Endodermal cell (in vitro differentiated cells): Measurements from ENCODE around the gene IGLL1. TPM values are rescaled to one million over a fixed set of nuclear protein-coding genes. Genes with fewer than 3 reads are reported as not detected.
"Not testable (repeated sequence)": the region's sequence is repeated elsewhere in the genome, so short reads cannot be mapped to it uniquely, and the experiment has no call there.

ENCODE experiments used
- DNase-seq: peaks from one replicate; pipeline ENCODE4 v3.0.0-alpha.2; 2017
- H3K27ac ChIP-seq: 2 replicates; pipeline ENCODE4 v1.5.1; 2013; ENCODE audit warnings: mild to moderate bottlenecking, low read depth, low read length, moderate library complexity
- H3K27me3 ChIP-seq: 2 replicates; pipeline ENCODE4 v1.6.1; 2013; ENCODE audit warnings: mild to moderate bottlenecking, low read length, moderate library complexity; ENCODE audit not compliant: insufficient read depth, control insufficient read depth, poor library complexity, severe bottlenecking
- H3K36me3 ChIP-seq: 2 replicates; pipeline ENCODE4 v1.7.0; 2013; ENCODE audit warnings: mild to moderate bottlenecking, low read length, moderate library complexity; ENCODE audit not compliant: control insufficient read depth, insufficient read depth
- H3K4me1 ChIP-seq: one replicate; pipeline ENCODE4 v1.7.0; 2013; ENCODE audit warnings: low read length; ENCODE audit not compliant: control insufficient read depth, insufficient read depth
- H3K4me3 ChIP-seq: 2 replicates; pipeline ENCODE4 v1.5.1; 2013; ENCODE audit warnings: mild to moderate bottlenecking, low read length, moderate library complexity
- H3K9ac ChIP-seq: 2 replicates; pipeline ENCODE4 v1.6.1; 2013; ENCODE audit warnings: mild to moderate bottlenecking, low read length, moderate library complexity; ENCODE audit not compliant: poor library complexity, severe bottlenecking; ENCODE audit errors: extremely low read depth
- H3K9me3 ChIP-seq: 2 replicates; pipeline ENCODE4 v1.6.1; 2013; ENCODE audit warnings: mild to moderate bottlenecking, low read length, moderate library complexity; ENCODE audit not compliant: control insufficient read depth
- H3K27ac Mint-ChIP-seq: 2 replicates; pipeline ENCODE4 v1.8.0; 2020; ENCODE audit warnings: mixed read lengths
- H3K27me3 Mint-ChIP-seq: 2 replicates; pipeline ENCODE4 v1.8.0; 2021; ENCODE audit warnings: mild to moderate bottlenecking, mixed read lengths; ENCODE audit not compliant: insufficient read depth
- H3K36me3 Mint-ChIP-seq: 2 replicates; pipeline ENCODE4 v1.8.0; 2020; ENCODE audit warnings: low read depth, mixed read lengths
- H3K4me1 Mint-ChIP-seq: 2 replicates; pipeline ENCODE4 v1.8.0; 2020; ENCODE audit warnings: mixed read lengths
- H3K4me3 Mint-ChIP-seq: 2 replicates; pipeline ENCODE4 v1.8.0; 2020; ENCODE audit warnings: mild to moderate bottlenecking, moderate library complexity, mixed read lengths
- H3K9me3 Mint-ChIP-seq: 2 replicates; pipeline ENCODE4 v1.8.0; 2020; ENCODE audit warnings: mild to moderate bottlenecking, mixed read lengths
- CTCF ChIP-seq: fragments of 200-600 bp; sonication (generic); conservative IDR thresholded peaks from 2 replicates; pipeline ENCODE4 v1.5.0; 2021; ENCODE audit warnings: antibody characterized with exemption, mild to moderate bottlenecking
- WGBS, 2 experiments: methylation state at CpG; one replicate each; pipeline versions ENCODE4 v1.1.5 to v1.1.7; 2013; ENCODE audit warnings: missing lambda C conversion rate in 2 of 2, mixed read lengths in 1 of 2; ENCODE audit not compliant: insufficient coverage in 1 of 2, insufficient read length in 1 of 2; 5-methylcytosine and 5-hydroxymethylcytosine counted together
- total RNA-seq, 2 donors: library from RNA; stranded (reverse); fragmentation: NEBNext Ultra II Directional in 1 of 2; extraction: Animal tissue kit (Norgen Biotek cat#: 25700) in 1 of 2; gene quantifications; 2 replicates in 1 of 2; 3 replicates in 1 of 2; pipeline ENCODE4 v1.2.1, GENCODE V29; 2021

Gene IGLL1
- total RNA-seq, 2 donors from 2014 or later = not detected

GRCh38 chr22:23626286-23626975 is 46.3 kb upstream of the IGLL1 start:
- WGBS, 2 experiments = 79 to 90% methylated on average over 2 of the region's 2 CpGs
- peaks cover 2% of the 10 kb centered on the region for H3K4me1 ChIP-seq
- no peak overlapping the region for H3K9ac ChIP-seq
- Mint-ChIP-seq H3K9me3 (no peaks in the 10 kb centered on the region), H3K4me1 (peaks cover under 1% of the 10 kb centered on the region), H3K27ac (no peak overlapping the region), H3K4me3 (no peak overlapping the region), H3K36me3 (no peaks in the 10 kb centered on the region), H3K27me3 (peaks cover 35% of the 10 kb centered on the region)
- no peak for DNase-seq
- no peak for TF ChIP-seq CTCF
- H3K4me3 ChIP-seq = no peak overlapping the region
- peaks cover 16% of the 10 kb centered on the region for H3K27me3 ChIP-seq
- no peak overlapping the region for H3K27ac ChIP-seq
- no peaks in the 10 kb centered on the region for H3K9me3 ChIP-seq
- H3K36me3 ChIP-seq = no peaks in the 10 kb centered on the region

- WGBS, 2 experiments = 56% methylated on average over 2 of the region's 2 CpGs; no CpG with 5 or more reads in 1 of the 2 experiments
- Mint-ChIP-seq H3K9me3 (no peaks in the 10 kb centered on the region), H3K36me3 (no peaks in the 10 kb centered on the region), H3K27me3 (peaks cover 45% of the 10 kb centered on the region), H3K4me1 (peaks cover 7% of the 10 kb centered on the region), H3K4me3 (no peak overlapping the region), H3K27ac (no peak overlapping the region)
- Histone ChIP-seq H3K27ac (no peak overlapping the region), H3K27me3 (peaks cover 16% of the 10 kb centered on the region), H3K4me3 (no peak overlapping the region), H3K36me3 (no peaks in the 10 kb centered on the region), H3K4me1 (peaks cover 4% of the 10 kb centered on the region), H3K9ac (no peak overlapping the region), H3K9me3 (no peaks in the 10 kb centered on the region)
- no peak for DNase-seq
- TF ChIP-seq CTCF = no peak
Observed at GRCh38 chr22:23622634-23623033, 42.5 kb upstream of the IGLL1 start.

GRCh38 chr22:23621916-23622315 is 41.8 kb upstream of the IGLL1 start:
- H3K27me3 ChIP-seq = peaks cover 16% of the 10 kb centered on the region
- H3K36me3 ChIP-seq, H3K4me1 Mint-ChIP-seq, H3K27ac Mint-ChIP-seq, DNase-seq, H3K9ac ChIP-seq, H3K4me3 ChIP-seq, H3K4me1 ChIP-seq, H3K9me3 Mint-ChIP-seq, H3K36me3 Mint-ChIP-seq, H3K27ac ChIP-seq, H3K4me3 Mint-ChIP-seq, H3K9me3 ChIP-seq: not testable (repeated sequence)
- WGBS, 2 experiments = 78% methylated on average over 2 of the region's 2 CpGs; no CpG with 5 or more reads in 1 of the 2 experiments
- peaks cover 46% of the 10 kb centered on the region for H3K27me3 Mint-ChIP-seq
